ENCODE results near the gene SHB.

SHB gene

DNA sequence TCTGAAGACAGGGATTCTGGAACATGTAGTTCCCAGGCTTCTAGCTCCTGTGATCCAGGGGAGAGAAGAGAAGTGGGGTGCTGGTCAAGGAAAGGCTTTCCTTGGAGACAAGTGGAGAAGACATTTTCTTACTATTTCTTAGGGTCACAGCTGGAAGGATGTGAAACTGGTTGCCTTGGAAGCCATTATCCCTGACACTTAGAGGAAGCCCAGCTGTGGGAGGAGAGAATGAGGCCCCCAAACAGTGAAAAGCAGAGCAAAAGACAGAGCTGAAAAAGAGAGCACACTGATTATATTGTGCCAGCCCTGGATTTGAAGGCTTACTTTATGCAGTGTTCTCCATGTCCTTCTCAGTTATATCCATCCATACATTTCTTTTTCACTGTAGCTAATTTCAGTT, 17.5 kb upstream of the SHB start:
- DNase-seq = no peak

DNA sequence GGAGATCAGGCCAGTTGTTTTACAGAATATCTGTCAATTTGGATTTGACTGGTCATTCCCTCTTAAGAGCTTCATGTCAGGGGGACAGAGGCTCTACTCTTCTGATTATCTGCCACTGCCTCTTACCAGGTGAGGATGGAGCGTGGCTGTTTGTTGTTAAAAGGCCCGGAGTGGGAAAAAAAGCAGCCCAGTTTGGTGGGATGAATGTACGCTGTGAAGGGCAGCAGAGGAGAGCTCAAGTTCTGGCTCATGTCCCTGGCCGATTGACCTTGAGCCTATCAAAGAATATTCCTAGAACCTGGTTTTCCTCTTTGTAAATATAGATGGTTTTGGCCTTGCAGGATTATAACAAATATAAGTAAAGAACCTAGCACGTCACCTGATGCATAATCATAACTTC, 16.3 kb upstream of the SHB start:
- no peak for DNase-seq

DNA sequence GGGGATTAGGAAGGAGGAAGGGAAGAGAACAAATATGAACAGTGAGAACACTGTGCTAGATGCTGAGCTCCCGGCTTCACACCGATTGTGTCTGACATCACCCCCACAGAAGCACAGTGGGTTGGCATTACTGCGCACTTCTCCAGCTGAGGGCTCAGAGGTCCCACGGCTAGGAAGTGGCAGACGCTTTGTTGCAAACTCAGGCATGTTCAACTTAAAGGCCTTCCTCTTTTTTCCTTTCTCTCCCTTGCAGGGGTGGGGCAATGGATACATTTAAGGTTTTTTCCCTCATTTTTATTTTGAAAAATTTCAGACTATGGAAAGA, 15.5 kb upstream of the SHB start:
- DNase-seq = no peak

GRCh38 chr9:38083858-38084555, 15.0 kb upstream of the SHB start:
- DNase-seq = no peak

GRCh38 chr9:38082446-38083287, 13.6 kb upstream of the SHB start:
- DNase-seq = no peak

- no peak for DNase-seq
Measured at GRCh38 chr9:38081356-38082108, 12.5 kb upstream of the SHB start.

DNA sequence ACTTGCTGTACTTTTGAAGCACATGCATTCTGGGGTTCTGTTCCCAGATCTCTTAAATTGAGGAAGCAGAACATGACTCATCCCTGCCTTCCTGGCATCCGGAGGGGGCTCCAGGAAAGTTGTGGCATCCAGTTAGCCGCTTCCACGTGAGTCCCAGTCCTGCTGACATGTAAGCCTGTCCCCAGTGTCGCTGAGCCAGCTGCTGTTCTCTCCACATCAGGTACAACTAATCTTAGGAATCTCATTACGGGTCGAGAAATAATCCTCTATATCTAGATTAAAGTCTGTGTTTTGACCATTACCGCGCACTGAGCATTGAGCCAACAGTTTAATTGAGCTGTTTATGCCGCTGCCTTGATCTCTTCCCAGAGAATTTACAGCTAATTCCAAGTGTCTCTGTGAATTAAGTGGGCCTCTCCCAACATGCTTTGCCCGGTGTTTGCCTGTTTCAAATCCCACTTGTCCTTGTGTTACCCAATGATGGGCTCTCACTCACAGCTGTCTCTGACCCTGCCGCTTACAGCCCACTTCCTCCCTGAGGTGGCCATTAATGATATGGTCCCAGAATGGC, 10.5 kb upstream of the SHB start:
- DNase-seq = no peak

DNA sequence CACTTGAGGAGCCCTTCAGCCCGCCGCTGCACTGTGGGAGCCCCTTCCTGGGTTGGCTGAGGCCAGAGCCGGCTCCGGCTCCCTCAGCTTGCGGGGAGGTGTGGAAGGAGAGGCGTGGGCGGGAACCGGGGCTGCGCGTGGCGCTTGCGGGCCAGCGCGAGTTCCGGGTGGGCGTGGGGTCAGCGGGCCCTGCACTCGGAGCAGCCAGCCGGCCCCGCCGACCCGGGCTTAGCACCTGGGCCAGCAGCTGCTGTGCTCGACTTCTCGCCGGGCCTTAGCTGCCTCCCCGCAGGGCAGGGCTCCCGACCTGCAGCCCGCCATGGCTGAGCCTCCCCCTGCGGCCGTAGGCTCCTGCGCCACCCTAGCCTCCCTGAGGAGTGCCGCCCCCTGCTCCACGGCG, 6.2 kb upstream of the SHB start:
- no peak for DNase-seq

DNA sequence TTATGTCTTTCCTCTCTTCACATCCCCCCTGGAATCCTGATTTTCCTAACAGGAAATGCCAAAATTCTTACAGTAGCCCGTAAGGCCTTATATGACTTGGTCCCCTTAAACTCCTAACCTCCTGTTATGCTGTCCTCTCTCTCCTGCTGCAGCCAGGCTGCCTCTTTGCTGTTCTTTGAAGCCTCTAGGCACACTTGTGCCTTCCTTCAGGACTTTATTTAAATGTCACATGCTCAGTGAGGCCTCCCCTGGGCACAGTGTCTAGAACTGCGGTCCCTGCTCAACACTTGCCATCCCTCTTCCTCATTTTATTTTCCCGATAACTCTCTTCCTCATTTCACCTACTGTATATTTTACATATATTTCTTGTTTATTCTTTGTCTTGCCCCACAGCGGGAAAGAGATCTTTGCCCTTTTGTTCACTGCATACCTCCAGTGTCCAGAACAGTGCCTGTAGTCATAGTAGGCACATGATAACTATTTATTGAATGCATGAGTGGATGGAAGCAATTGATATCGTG, 5.5 kb upstream of the SHB start:
- no peak for DNase-seq

DNA sequence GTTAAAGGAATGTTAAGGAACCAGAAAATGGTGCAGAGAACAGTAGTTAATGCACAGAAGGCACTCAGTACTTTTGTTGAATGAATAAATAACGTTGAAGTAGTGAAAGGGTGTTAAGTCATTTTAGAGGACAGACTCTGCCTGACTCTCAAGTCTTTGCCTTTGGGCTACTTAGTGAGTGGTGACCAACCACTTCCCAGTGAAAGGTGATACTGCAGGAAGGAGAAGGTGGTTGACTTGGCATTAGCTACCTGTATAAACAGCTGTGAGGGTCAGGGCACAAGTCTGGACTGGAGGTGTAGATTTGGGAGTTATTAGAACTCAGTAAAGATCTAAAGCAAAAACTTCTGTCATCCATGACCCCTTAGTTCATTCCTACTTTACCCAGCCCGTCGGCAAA, 4.9 kb upstream of the SHB start:
- no peak for DNase-seq

GRCh38 chr9:38071470-38072134, 2.6 kb upstream of the SHB start:
- no peak for DNase-seq

GRCh38 chr9:38067859-38068681, 957 bp downstream of the SHB start:
- no peak for DNase-seq

- no peak for DNase-seq
Measured at GRCh38 chr9:38066914-38067858, 1.8 kb downstream of the SHB start.

GRCh38 chr9:38066197-38066913, 2.7 kb downstream of the SHB start:
- no peak for DNase-seq

GRCh38 chr9:38065369-38066075, 3.5 kb downstream of the SHB start:
- DNase-seq = no peak

- no peak for DNase-seq
Measured at GRCh38 chr9:38064842-38065368, 4.1 kb downstream of the SHB start.

DNA sequence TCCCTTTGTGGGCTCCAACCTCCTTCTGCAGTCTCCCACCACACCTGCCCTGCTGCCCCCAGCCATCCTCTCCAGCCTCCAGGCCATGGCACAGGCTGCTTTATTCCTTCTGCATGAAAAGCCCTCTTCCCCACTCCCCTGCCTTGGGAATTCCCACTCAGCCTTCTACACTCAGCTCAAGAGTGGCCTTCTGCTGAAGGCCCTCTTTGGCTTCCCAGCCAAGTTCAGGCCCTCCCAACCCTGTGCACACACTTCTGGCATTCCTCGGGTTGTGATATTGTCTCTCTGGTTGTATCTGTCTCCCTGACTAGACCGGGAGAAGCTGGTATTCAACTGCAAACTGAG, 5.7 kb downstream of the SHB start:
- DNase-seq = no peak

GRCh38 chr9:38062498-38063362, 6.3 kb downstream of the SHB start:
- no peak for DNase-seq

All from DMS 273 treated with DMSO at 0.1 percent for 48 hours (cell line).